Keratinocyte (primary cell): Measurements from ENCODE around the gene OR5K1. TPM values are rescaled to one million over a fixed set of nuclear protein-coding genes. Genes with fewer than 3 reads are reported as not detected.
A peak's percentile ranks its signal among the peaks of the same experiment; 100 is the strongest.

Source experiments
- DNase-seq: peaks from one replicate; pipeline ENCODE4 v3.0.0-alpha.2; 2011; ENCODE audit warnings: low read depth, missing footprints, low spot score
- FAIRE-seq: peaks from 2 replicates; lab custom pipeline; 2011; peaks lifted over from hg19 to GRCh38; lab: Jason Lieb, UNC
- H2AFZ ChIP-seq: 2 replicates; pipeline ENCODE4 v1.6.0; 2012; ENCODE audit warnings: low read length, control low read depth, inconsistent platforms; ENCODE audit not compliant: control insufficient read depth
- H3K27ac ChIP-seq: 2 replicates; pipeline ENCODE4 v1.5.1; 2011; ENCODE audit warnings: low read length; ENCODE audit not compliant: control insufficient read depth, insufficient read depth
- H3K27me3 ChIP-seq: 3 replicates; pipeline ENCODE4 v1.6.0; 2011; ENCODE audit warnings: low read length; ENCODE audit not compliant: control insufficient read depth, insufficient read depth; ENCODE audit errors: extremely low read depth
- H3K36me3 ChIP-seq, 2 experiments: 2 replicates in 1 of 2; 3 replicates in 1 of 2; pipeline ENCODE4 v1.5.1; 2011; ENCODE audit warnings: low read length in 2 of 2, mild to moderate bottlenecking in 1 of 2; ENCODE audit not compliant: control insufficient read depth in 2 of 2, insufficient read depth in 2 of 2; ENCODE audit errors: extremely low read depth in 1 of 2
- H3K4me1 ChIP-seq: 3 replicates; pipeline ENCODE4 v1.5.1; 2011; ENCODE audit warnings: low read length; ENCODE audit not compliant: control insufficient read depth, insufficient read depth; ENCODE audit errors: extremely low read depth
- H3K4me2 ChIP-seq: 3 replicates; pipeline ENCODE4 v1.6.0; 2011; ENCODE audit warnings: low read depth, low read length; ENCODE audit not compliant: control insufficient read depth, insufficient read depth; ENCODE audit errors: extremely low read depth
- H3K4me3 ChIP-seq, 3 experiments: fragments of 200-600 bp in 1 of 3; sonication (generic) in 1 of 3; 2 replicates in 2 of 3; 3 replicates in 1 of 3; pipeline ENCODE4 v1.5.1; 2011 to 2016; ENCODE audit warnings: low read length in 3 of 3, mild to moderate bottlenecking in 3 of 3, control low read depth in 2 of 3, inconsistent platforms in 1 of 3, low read depth in 1 of 3, mixed read lengths in 1 of 3, mixed run types in 1 of 3, moderate library complexity in 1 of 3; ENCODE audit not compliant: control insufficient read depth in 2 of 3, insufficient read depth in 2 of 3; ENCODE audit errors: extremely low read depth in 1 of 3
- H3K79me2 ChIP-seq: 2 replicates; pipeline ENCODE4 v1.6.0; 2012; ENCODE audit warnings: low read length; ENCODE audit not compliant: control insufficient read depth, insufficient read depth
- H3K9ac ChIP-seq: 3 replicates; pipeline ENCODE4 v1.6.0; 2011; ENCODE audit warnings: low read length; ENCODE audit not compliant: control insufficient read depth, insufficient read depth; ENCODE audit errors: extremely low read depth
- H3K9me1 ChIP-seq: 3 replicates; pipeline ENCODE4 v1.6.0; 2011; ENCODE audit warnings: low read length; ENCODE audit not compliant: control insufficient read depth, insufficient read depth; ENCODE audit errors: extremely low read depth
- H3K9me3 ChIP-seq: 2 replicates; pipeline ENCODE4 v1.5.1; 2012; ENCODE audit warnings: low read depth, low read length; ENCODE audit not compliant: control insufficient read depth
- H4K20me1 ChIP-seq: 3 replicates; pipeline ENCODE4 v1.6.0; 2011; ENCODE audit warnings: low read length; ENCODE audit not compliant: control insufficient read depth, insufficient read depth; ENCODE audit errors: extremely low read depth
- CTCF ChIP-seq, 3 experiments: IDR thresholded peaks in 1 of 3; conservative IDR thresholded peaks in 1 of 3; optimal IDR thresholded peaks in 1 of 3; 2 replicates in 2 of 3; 3 replicates in 1 of 3; pipeline versions ENCODE3 to v1.5.1; 2011; ENCODE audit warnings: low read length in 3 of 3, mild to moderate bottlenecking in 3 of 3, moderate library complexity in 2 of 3, control low read depth in 1 of 3, inconsistent platforms in 1 of 3; ENCODE audit not compliant: insufficient read depth in 2 of 3; ENCODE audit errors: extremely low read depth in 1 of 3
- EZH2 ChIP-seq: IDR thresholded peaks from one replicate; pipeline ENCODE4 v1.6.1; 2012; ENCODE audit warnings: inconsistent platforms, mild to moderate bottlenecking, low read length, moderate library complexity
- dilution Hi-C: fragments of 300-500 bp; cut with MboI; formaldehyde crosslinking; loops from one replicate; pipeline ENCODE4 v1.7.0; 2020; ENCODE audit warnings: low sequenced_read_pairs; ENCODE audit not compliant: extremely low pct_ligation_motif_present
- polyA plus RNA-seq, 5 experiments: library from polyadenylated mRNA; depleted of rRNA in 3 of 5; stranded (reverse) in 3 of 5; stranded (forward) in 1 of 5; unstranded in 1 of 5; fragments of >200 nt; gene quantifications; 1 replicate in 1 of 5; 2 replicates in 3 of 5; 3 replicates in 1 of 5; pipeline versions ENCODE4 v1.2.1 to v1.2.3, GENCODE V29; 2011 to 2012; ENCODE audit warnings: missing spikeins in 2 of 5, low read depth in 1 of 5, low replicate concordance in 1 of 5

The OR5K1 gene
- polyA plus RNA-seq, 1 donor (not counting 4 experiments of a cell fraction or from before 2014, with no cell fraction given), result not detected

- dilution Hi-C loops, result no loop called here
- Histone ChIP-seq H3K9me1 (no peaks in the 10 kb centered on the region), H3K9me3 (no peaks in the 10 kb centered on the region), H4K20me1 (no peaks in the 10 kb centered on the region), H3K27ac (no peak overlapping the region), H3K79me2 (no peaks in the 10 kb centered on the region), H3K4me3 (no peak overlapping the region), H3K4me2 (no peak overlapping the region), H3K36me3 (no peaks in the 10 kb centered on the region), H3K9ac (no peak overlapping the region), H2AFZ (no peak overlapping the region), H3K4me1 (peaks cover 9% of the 10 kb centered on the region), H3K27me3 (no peaks in the 10 kb centered on the region)
- no peak for FAIRE-seq
- TF ChIP-seq EZH2, result no peak
- no peak for TF ChIP-seq CTCF (optimal IDR thresholded peaks at IDR 0.05 in 1 of 3, IDR thresholded peaks at IDR 0.05 in 1 of 3, conservative IDR thresholded peaks at IDR 0.05 in 1 of 3; ENCODE audit: extremely low read depth in 1 of 3, insufficient read depth in 2 of 3, low read length in 3 of 3)
- DNase-seq, result no peak
These were observed 38.3 kb downstream of the OR5K1 start for GRCh38 chr3:98501270-98501669.

GRCh38 chr3:98501863-98502576, 39.0 kb downstream of the OR5K1 start:
- H3K27me3 ChIP-seq, result no peaks in the 10 kb centered on the region
- no peaks in the 10 kb centered on the region for H3K9me1 ChIP-seq
- H3K4me3 ChIP-seq, result no peak overlapping the region
- H3K79me2 ChIP-seq, result no peaks in the 10 kb centered on the region
- DNase-seq (no peak), FAIRE-seq (peak; percentile 43)
- no peaks in the 10 kb centered on the region for H3K9me3 ChIP-seq
- H4K20me1 ChIP-seq, result no peaks in the 10 kb centered on the region
- no peak for TF ChIP-seq CTCF (optimal IDR thresholded peaks at IDR 0.05 in 1 of 3, IDR thresholded peaks at IDR 0.05 in 1 of 3, conservative IDR thresholded peaks at IDR 0.05 in 1 of 3; ENCODE audit: extremely low read depth in 1 of 3, insufficient read depth in 2 of 3, low read length in 3 of 3)
- no peak for TF ChIP-seq EZH2
- no peak overlapping the region for H3K9ac ChIP-seq
- no peak overlapping the region for H2AFZ ChIP-seq
- dilution Hi-C loops, result no loop called here
- H3K27ac ChIP-seq, result no peak overlapping the region
- peak overlapping the region; percentile 51 for H3K4me2 ChIP-seq
- peaks cover 9% of the 10 kb centered on the region for H3K4me1 ChIP-seq
- H3K36me3 ChIP-seq, result no peaks in the 10 kb centered on the region
